Panc1 (cell line): ENCODE results near the gene TMTC2. TPM values are rescaled to one million over a fixed set of nuclear protein-coding genes. Genes with fewer than 3 reads are reported as not detected.

Experiments used
- ATAC-seq: fragments of 200-7000 bp; cut with Tn5 transposase; 2 replicates; pipeline ENCODE4 v1.9.1; 2020; ENCODE audit warnings: mild to moderate bottlenecking, moderate library complexity
- BruUV-seq: library from RNA; stranded (reverse); fragments of 400-500 nt; replicated peaks from 2 replicates; lab custom pipeline; 2021; lab: Mats Ljungman, UMichigan
- CTCF ChIA-PET: fragments of 300-600 bp; sonication (Branson Sonifier 250); formaldehyde crosslinking; loops from one replicate; lab custom pipeline; 2022; ENCODE audit warnings: antibody characterized with exemption; lab: Charles Lee
- POLR2A ChIA-PET: fragments of 300-600 bp; sonication (Branson Sonifier 250); formaldehyde crosslinking; loops from one replicate; lab custom pipeline; 2022; ENCODE audit warnings: antibody characterized with exemption; lab: Charles Lee
- DNase-seq: peaks from one replicate; pipeline ENCODE4 v3.0.0-alpha.2; 2010; ENCODE audit warnings: low read depth, low spot score
- H3K27ac ChIP-seq: 2 replicates; pipeline ENCODE4 v1.5.1; 2011; ENCODE audit warnings: mild to moderate bottlenecking, low read length, inconsistent platforms
- H3K27me3 ChIP-seq: fragments of 200-500 bp; sonication (Bioruptor generic); 2 replicates; pipeline ENCODE4 v1.6.0; 2014; ENCODE audit warnings: low read length, inconsistent platforms; ENCODE audit not compliant: control insufficient read depth, insufficient read depth
- H3K36me3 ChIP-seq: fragments of 200-500 bp; sonication (Bioruptor generic); 2 replicates; pipeline ENCODE4 v1.5.1; 2014; ENCODE audit warnings: inconsistent platforms, mild to moderate bottlenecking, low read length, moderate library complexity; ENCODE audit not compliant: control insufficient read depth, insufficient read depth
- H3K4me1 ChIP-seq: 2 replicates; pipeline ENCODE4 v1.5.1; 2011; ENCODE audit warnings: inconsistent platforms, mild to moderate bottlenecking, low read length, moderate library complexity; ENCODE audit not compliant: control insufficient read depth, insufficient read depth
- H3K4me3 ChIP-seq, 2 experiments: 2 replicates each; pipeline ENCODE4 v1.5.1; 2011 to 2012; ENCODE audit warnings: low read depth in 2 of 2, low read length in 2 of 2, mild to moderate bottlenecking in 2 of 2, inconsistent platforms in 1 of 2, moderate library complexity in 1 of 2
- H3K9me3 ChIP-seq: fragments of 200-500 bp; sonication (Bioruptor generic); 2 replicates; pipeline ENCODE4 v1.5.1; 2014; ENCODE audit warnings: low read depth, mild to moderate bottlenecking, inconsistent platforms, low read length, moderate library complexity; ENCODE audit not compliant: control insufficient read depth, insufficient read depth
- CTCF ChIP-seq: fragments of 450-650 bp; IDR thresholded peaks from 2 replicates; pipeline ENCODE4 v1.5.1; 2017; ENCODE audit warnings: mild to moderate bottlenecking
- POLR2AphosphoS5 ChIP-seq: IDR thresholded peaks from 2 replicates; pipeline ENCODE4 v1.6.1; 2012; ENCODE audit warnings: mild to moderate bottlenecking, low read depth, low read length, moderate library complexity
- REST ChIP-seq, 2 experiments: IDR thresholded peaks; 2 replicates each; pipeline ENCODE4 v1.6.1; 2011 to 2012; ENCODE audit warnings: low read depth in 2 of 2, control low read depth in 1 of 2, low read length in 1 of 2, mild to moderate bottlenecking in 1 of 2, moderate library complexity in 1 of 2; ENCODE audit not compliant: insufficient read depth in 1 of 2
- SIN3A ChIP-seq: IDR thresholded peaks from 2 replicates; pipeline ENCODE4 v1.6.1; 2012; ENCODE audit warnings: low read depth, mild to moderate bottlenecking, low read length, moderate library complexity, borderline replicate concordance; ENCODE audit not compliant: insufficient read depth
- TCF7L2 ChIP-seq: IDR thresholded peaks from 2 replicates; pipeline ENCODE4 v1.6.1; 2011; ENCODE audit warnings: mild to moderate bottlenecking, low read depth, low read length, inconsistent platforms
- in situ Hi-C: cut with HindIII; loops from 2 replicates; pipeline ENCODE4 v1.10.0; 2016; ENCODE audit warnings: low sequenced_read_pairs, low pct_unique_long_range_greater_than_20kb
- intact Hi-C: fragments of 100-400 bp; cut with micrococcal nuclease; formaldehyde crosslinking; loops from one replicate; pipeline ENCODE4 v1.10.0; 2022; ENCODE audit not compliant: unreplicated experiment
- total RNA-seq: library from RNA; stranded (reverse); gene quantifications from one replicate; pipeline ENCODE4 v1.2.1, GENCODE V29; 2021; ENCODE audit not compliant: unreplicated experiment

Gene TMTC2
- total RNA-seq, 1 experiment from 2014 or later: 5.7 TPM

- intact Hi-C loops: no loop called here
- BruUV-seq: no TSS peak
Measured at GRCh38 chr12:82919388-82920054, 232.8 kb downstream of the TMTC2 start.

GRCh38 chr12:82923935-82924334 lies 237.2 kb downstream of the TMTC2 start:
- Histone ChIP-seq H3K4me3 (no peak overlapping the region), H3K4me1 (no peaks in the 10 kb centered on the region), H3K27me3 (no peaks in the 10 kb centered on the region), H3K9me3 (no peaks in the 10 kb centered on the region), H3K36me3 (no peaks in the 10 kb centered on the region), H3K27ac (no peak overlapping the region)
- ATAC-seq (no peak), DNase-seq (no peak)
- intact Hi-C loops (no loop called here), in situ Hi-C loops (no loop called here)
- TF ChIP-seq REST (IDR thresholded peaks at IDR 0.05; ENCODE audit: insufficient read depth in 1 of 2, low read depth in 2 of 2, low read length in 1 of 2) (no peak), CTCF (no peak), POLR2AphosphoS5 (no peak), TCF7L2 (no peak), SIN3A (no peak)
- no TSS peak for BruUV-seq
- POLR2A ChIA-PET: no interaction called here
- CTCF ChIA-PET: no interaction called here

More at GRCh38 chr12:82919388-82920054, 232.8 kb downstream of the TMTC2 start:
- in situ Hi-C loops: no loop called here
- no peak overlapping the region for H3K4me3 ChIP-seq
- no peaks in the 10 kb centered on the region for H3K9me3 ChIP-seq
- no peaks in the 10 kb centered on the region for H3K36me3 ChIP-seq
- TF ChIP-seq SIN3A (no peak), CTCF (no peak), POLR2AphosphoS5 (no peak), REST (IDR thresholded peaks at IDR 0.05; ENCODE audit: insufficient read depth in 1 of 2, low read depth in 2 of 2, low read length in 1 of 2) (no peak), TCF7L2 (no peak)
- POLR2A ChIA-PET: no interaction called here
- no peak overlapping the region for H3K27ac ChIP-seq
- DNase-seq (no peak), ATAC-seq (no peak)
- H3K4me1 ChIP-seq: no peaks in the 10 kb centered on the region
- H3K27me3 ChIP-seq: no peaks in the 10 kb centered on the region
- CTCF ChIA-PET: no interaction called here
